ENCODE measurements around the gene IGFBP3. TPM values are rescaled to one million over a fixed set of nuclear protein-coding genes. Genes with fewer than 3 reads are reported as not detected.

IGFBP3 gene
- total and polyA plus RNA-seq, 2 of the 13 experiments (the other 11 are each of a cell fraction or from before 2014, with no cell fraction given), result 57.5 TPM; not detected in 1

GRCh38 chr7:45889367-45890067, 31.6 kb downstream of the IGFBP3 start (continued):
- peak; percentile 76 for TF ChIP-seq CCDC6 (CRISPR knock-in tag; IDR thresholded peaks at IDR 0.05)
- no peak for TF ChIP-seq ZNF713 (CRISPR knock-in tag; IDR thresholded peaks at IDR 0.05)
- no peak for TF ChIP-seq ATRX (CRISPR knock-in tag; IDR thresholded peaks at IDR 0.05; ENCODE audit: borderline replicate concordance)
- TF ChIP-seq TSC22D2 (CRISPR knock-in tag; IDR thresholded peaks at IDR 0.05; ENCODE audit: borderline replicate concordance), result no peak
- TF ChIP-seq MEIS1 (CRISPR knock-in tag; IDR thresholded peaks at IDR 0.05; ENCODE audit: borderline replicate concordance), result no peak
- TF ChIP-seq TBX2 (CRISPR knock-in tag; IDR thresholded peaks at IDR 0.05; ENCODE audit: borderline replicate concordance), result peak; percentile 5; the same call in 1 of the 2 replicates
- TF ChIP-seq ZNF800 (CRISPR knock-in tag; IDR thresholded peaks at IDR 0.05), result peak; percentile 59; the same call in 1 of the 2 replicates
- TF ChIP-seq ZNF235 (CRISPR knock-in tag; IDR thresholded peaks at IDR 0.05; ENCODE audit: borderline replicate concordance), result no peak
- TF ChIP-seq ZBTB20 (CRISPR knock-in tag; IDR thresholded peaks at IDR 0.05; ENCODE audit: borderline replicate concordance, low read depth), result peak; percentile 47; the same call in 1 of the 2 replicates
- no peak for TF ChIP-seq ADNP (CRISPR knock-in tag; IDR thresholded peaks at IDR 0.05)
- no peak for TF ChIP-seq DMAP1 (CRISPR knock-in tag; IDR thresholded peaks at IDR 0.05)
- TF ChIP-seq NFATC3 (CRISPR knock-in tag; IDR thresholded peaks at IDR 0.05), result no peak
- TF ChIP-seq, protein P1, sequence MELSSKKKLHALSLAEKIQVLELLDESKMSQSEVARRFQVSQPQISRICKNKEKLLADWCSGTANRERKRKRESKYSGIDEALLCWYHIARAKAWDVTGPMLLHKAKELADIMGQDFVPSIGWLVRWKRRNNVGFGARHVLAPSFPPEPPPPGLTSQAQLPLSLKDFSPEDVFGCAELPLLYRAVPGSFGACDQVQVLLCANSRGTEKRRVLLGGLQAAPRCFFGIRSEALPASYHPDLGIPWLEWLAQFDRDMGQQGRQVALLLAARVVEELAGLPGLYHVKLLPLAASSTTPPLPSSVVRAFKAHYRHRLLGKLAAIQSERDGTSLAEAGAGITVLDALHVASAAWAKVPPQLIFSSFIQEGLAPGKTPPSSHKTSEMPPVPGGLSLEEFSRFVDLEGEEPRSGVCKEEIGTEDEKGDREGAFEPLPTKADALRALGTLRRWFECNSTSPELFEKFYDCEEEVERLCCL (CRISPR knock-in tag; IDR thresholded peaks at IDR 0.05; ENCODE audit: borderline replicate concordance), result no peak
- TF ChIP-seq ZNF839 (CRISPR knock-in tag; IDR thresholded peaks at IDR 0.05; ENCODE audit: borderline replicate concordance), result no peak
- TF ChIP-seq, protein P2, sequence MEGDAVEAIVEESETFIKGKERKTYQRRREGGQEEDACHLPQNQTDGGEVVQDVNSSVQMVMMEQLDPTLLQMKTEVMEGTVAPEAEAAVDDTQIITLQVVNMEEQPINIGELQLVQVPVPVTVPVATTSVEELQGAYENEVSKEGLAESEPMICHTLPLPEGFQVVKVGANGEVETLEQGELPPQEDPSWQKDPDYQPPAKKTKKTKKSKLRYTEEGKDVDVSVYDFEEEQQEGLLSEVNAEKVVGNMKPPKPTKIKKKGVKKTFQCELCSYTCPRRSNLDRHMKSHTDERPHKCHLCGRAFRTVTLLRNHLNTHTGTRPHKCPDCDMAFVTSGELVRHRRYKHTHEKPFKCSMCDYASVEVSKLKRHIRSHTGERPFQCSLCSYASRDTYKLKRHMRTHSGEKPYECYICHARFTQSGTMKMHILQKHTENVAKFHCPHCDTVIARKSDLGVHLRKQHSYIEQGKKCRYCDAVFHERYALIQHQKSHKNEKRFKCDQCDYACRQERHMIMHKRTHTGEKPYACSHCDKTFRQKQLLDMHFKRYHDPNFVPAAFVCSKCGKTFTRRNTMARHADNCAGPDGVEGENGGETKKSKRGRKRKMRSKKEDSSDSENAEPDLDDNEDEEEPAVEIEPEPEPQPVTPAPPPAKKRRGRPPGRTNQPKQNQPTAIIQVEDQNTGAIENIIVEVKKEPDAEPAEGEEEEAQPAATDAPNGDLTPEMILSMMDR (CRISPR knock-in tag; IDR thresholded peaks at IDR 0.05), result no peak
- TF ChIP-seq FOXA3 (CRISPR knock-in tag; IDR thresholded peaks at IDR 0.05), result peak; percentile 54
- no peak for TF ChIP-seq STAG1 (CRISPR knock-in tag; IDR thresholded peaks at IDR 0.05)
- no peak for TF ChIP-seq AHR (CRISPR knock-in tag; IDR thresholded peaks at IDR 0.05)
- TF ChIP-seq POGK (CRISPR knock-in tag; conservative IDR thresholded peaks at IDR 0.05), result no peak; the same call in 1 of the 2 replicates
- TF ChIP-seq IRF2 (CRISPR knock-in tag; IDR thresholded peaks at IDR 0.05), result peak; percentile 57; the same call in 1 of the 2 replicates
- peak; percentile 41 for TF ChIP-seq IKZF4 (CRISPR knock-in tag; IDR thresholded peaks at IDR 0.05; ENCODE audit: borderline replicate concordance, low read depth, not compliant biosample characterization)
- no peak; the same call in 1 of the 2 replicates for TF ChIP-seq ARHGAP35 (CRISPR knock-in tag; IDR thresholded peaks at IDR 0.05; ENCODE audit: borderline replicate concordance)
- TF ChIP-seq PTBP1 (IDR thresholded peaks at IDR 0.05; ENCODE audit: low read depth, low read length, poor library complexity, severe bottlenecking), result no peak
- TF ChIP-seq NR3C1 (CRISPR knock-in tag; IDR thresholded peaks at IDR 0.05), result no peak

Data from HepG2 (cell line).